Activated B cell treated with CpG ODN at 0.5 μM for 24 hours (primary cell): ENCODE measurements around the gene PHKG2. TPM values are rescaled to one million over a fixed set of nuclear protein-coding genes. Genes with fewer than 3 reads are reported as not detected.

Experiments used
- ATAC-seq: fragments of 200-7000 bp; cut with Tn5 transposase; one replicate; pipeline ENCODE4 v1.10.0; 2021; ENCODE audit warnings: low read depth, mild to moderate bottlenecking, moderate library complexity
- CTCF ChIA-PET: fragments of 350-600 bp; sonication (Branson Sonifier 250); formaldehyde crosslinking; loops from one replicate; lab custom pipeline; 2021; ENCODE audit warnings: antibody characterized with exemption; lab: Charles Lee
- POLR2A ChIA-PET: fragments of 350-600 bp; sonication (Branson Sonifier 250); formaldehyde crosslinking; loops from one replicate; lab custom pipeline; 2021; ENCODE audit warnings: antibody characterized with exemption; lab: Charles Lee
- DNase-seq: peaks from one replicate; pipeline ENCODE4 v3.0.0; 2022
- H3K27ac Mint-ChIP-seq: one replicate; pipeline ENCODE4 v1.8.0; 2020; ENCODE audit warnings: mixed read lengths
- H3K27me3 Mint-ChIP-seq: one replicate; pipeline ENCODE4 v1.8.0; 2021; ENCODE audit warnings: mixed read lengths
- H3K36me3 Mint-ChIP-seq: one replicate; pipeline ENCODE4 v1.8.0; 2021; ENCODE audit warnings: low read depth, mixed read lengths
- H3K4me1 Mint-ChIP-seq: one replicate; pipeline ENCODE4 v1.8.0; 2021; ENCODE audit warnings: mixed read lengths
- H3K4me3 Mint-ChIP-seq: one replicate; pipeline ENCODE4 v1.8.0; 2020; ENCODE audit warnings: mild to moderate bottlenecking, mixed read lengths
- H3K9me3 Mint-ChIP-seq: one replicate; pipeline ENCODE4 v1.8.0; 2020; ENCODE audit warnings: mixed read lengths
- intact Hi-C: fragments of 100-400 bp; cut with micrococcal nuclease; formaldehyde crosslinking; loops from one replicate; pipeline ENCODE4 v1.15.1; 2024
- total RNA-seq: library from RNA; stranded (reverse); gene quantifications from 2 replicates; pipeline ENCODE4 v1.2.3, GENCODE V29; 2022
- TF ChIP-seq, protein P1 (sequence below): fragments of 200-600 bp; IDR thresholded peaks from one replicate; pipeline ENCODE4 v1.8.0; 2022; ENCODE audit warnings: antibody characterized with exemption, mild to moderate bottlenecking

The PHKG2 gene
- total RNA-seq, 1 donor from 2014 or later: 51.4 TPM

DNA sequence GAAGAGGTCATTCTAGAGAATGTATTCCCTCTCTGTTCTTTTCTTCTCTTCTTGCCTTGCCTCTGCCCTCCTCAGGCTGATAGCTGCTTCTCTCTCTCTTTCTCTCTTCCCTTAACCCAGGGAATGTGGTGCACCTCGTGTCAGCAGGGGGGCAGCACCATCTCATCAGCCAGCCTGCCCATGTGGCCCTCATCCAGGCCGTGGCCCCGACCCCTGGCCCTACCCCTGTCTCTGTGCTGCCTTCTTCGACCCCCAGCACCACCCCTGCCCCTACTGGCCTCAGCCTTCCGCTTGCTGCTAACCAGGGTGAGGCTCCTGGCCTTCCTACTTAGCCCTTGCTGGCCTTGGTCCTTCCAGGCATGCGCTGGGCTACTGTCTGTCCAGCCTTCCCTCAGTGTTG lies 25.8 kb upstream of the PHKG2 start:
- H3K27me3 Mint-ChIP-seq: no peaks in the 10 kb centered on the region
- peak overlapping the region; percentile 32 for H3K27ac Mint-ChIP-seq
- ATAC-seq (no peak), DNase-seq (no peak)
- H3K4me1 Mint-ChIP-seq: peaks cover 18% of the 10 kb centered on the region
- ChIA-PET CTCF (no interaction called here), POLR2A (no interaction called here)
- no peaks in the 10 kb centered on the region for H3K9me3 Mint-ChIP-seq
- TF ChIP-seq, protein P1, sequence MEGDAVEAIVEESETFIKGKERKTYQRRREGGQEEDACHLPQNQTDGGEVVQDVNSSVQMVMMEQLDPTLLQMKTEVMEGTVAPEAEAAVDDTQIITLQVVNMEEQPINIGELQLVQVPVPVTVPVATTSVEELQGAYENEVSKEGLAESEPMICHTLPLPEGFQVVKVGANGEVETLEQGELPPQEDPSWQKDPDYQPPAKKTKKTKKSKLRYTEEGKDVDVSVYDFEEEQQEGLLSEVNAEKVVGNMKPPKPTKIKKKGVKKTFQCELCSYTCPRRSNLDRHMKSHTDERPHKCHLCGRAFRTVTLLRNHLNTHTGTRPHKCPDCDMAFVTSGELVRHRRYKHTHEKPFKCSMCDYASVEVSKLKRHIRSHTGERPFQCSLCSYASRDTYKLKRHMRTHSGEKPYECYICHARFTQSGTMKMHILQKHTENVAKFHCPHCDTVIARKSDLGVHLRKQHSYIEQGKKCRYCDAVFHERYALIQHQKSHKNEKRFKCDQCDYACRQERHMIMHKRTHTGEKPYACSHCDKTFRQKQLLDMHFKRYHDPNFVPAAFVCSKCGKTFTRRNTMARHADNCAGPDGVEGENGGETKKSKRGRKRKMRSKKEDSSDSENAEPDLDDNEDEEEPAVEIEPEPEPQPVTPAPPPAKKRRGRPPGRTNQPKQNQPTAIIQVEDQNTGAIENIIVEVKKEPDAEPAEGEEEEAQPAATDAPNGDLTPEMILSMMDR: no peak
- peaks cover 86% of the 10 kb centered on the region for H3K36me3 Mint-ChIP-seq
- intact Hi-C loops: no loop called here
- no peak overlapping the region for H3K4me3 Mint-ChIP-seq

DNA sequence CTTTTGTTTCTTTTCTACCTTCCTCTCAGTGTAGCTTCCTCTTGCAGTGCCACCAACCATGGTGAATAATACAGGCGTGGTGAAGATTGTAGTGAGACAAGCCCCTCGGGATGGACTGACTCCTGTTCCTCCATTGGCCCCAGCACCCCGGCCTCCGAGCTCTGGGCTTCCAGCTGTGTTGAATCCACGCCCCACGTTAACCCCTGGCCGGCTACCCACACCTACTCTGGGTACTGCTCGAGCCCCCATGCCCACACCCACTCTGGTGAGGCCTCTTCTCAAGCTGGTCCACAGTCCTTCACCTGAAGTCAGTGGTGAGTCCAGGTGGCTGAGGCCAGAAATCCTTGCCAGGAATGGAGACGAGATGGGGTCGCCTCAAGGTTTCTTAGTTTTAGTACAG lies 25.3 kb upstream of the PHKG2 start:
- DNase-seq: no peak
- intact Hi-C loops: no loop called here
- ChIA-PET POLR2A (no interaction called here), CTCF (interaction anchor here (0.7 kb wide), 1 partner anchor 123 kb away, joined by 3 read pairs; no protein-coding TSS in a partner anchor)
- TF ChIP-seq, protein P1: no peak
- no peaks in the 10 kb centered on the region for H3K27me3 Mint-ChIP-seq
- H3K9me3 Mint-ChIP-seq: no peaks in the 10 kb centered on the region
- H3K27ac Mint-ChIP-seq: peak overlapping the region; percentile 32
- peaks cover 18% of the 10 kb centered on the region for H3K4me1 Mint-ChIP-seq
- H3K4me3 Mint-ChIP-seq: no peak overlapping the region
- peaks cover 84% of the 10 kb centered on the region for H3K36me3 Mint-ChIP-seq
- ATAC-seq: no peak

DNA sequence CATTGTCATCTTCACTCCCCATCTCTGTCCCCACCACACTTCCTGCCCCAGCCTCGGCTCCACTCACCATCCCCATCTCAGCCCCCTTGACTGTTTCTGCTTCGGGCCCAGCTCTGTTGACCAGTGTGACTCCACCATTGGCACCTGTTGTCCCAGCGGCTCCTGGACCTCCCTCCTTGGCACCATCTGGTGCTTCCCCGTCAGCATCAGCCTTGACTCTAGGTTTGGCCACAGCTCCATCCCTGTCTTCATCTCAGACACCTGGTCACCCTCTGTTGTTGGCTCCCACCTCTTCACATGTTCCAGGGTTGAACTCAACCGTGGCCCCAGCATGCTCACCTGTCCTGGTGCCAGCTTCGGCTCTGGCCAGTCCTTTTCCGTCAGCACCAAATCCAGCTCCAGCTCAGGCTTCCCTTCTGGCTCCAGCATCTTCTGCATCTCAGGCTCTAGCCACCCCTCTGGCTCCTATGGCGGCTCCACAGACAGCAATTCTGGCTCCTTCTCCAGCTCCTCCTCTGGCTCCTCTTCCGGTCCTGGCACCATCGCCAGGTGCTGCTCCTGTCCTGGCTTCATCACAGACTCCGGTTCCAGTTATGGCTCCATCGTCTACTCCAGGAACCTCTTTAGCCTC lies 24.4 kb upstream of the PHKG2 start:
- ChIA-PET CTCF (interaction anchor here (0.7 kb wide), 1 partner anchor 122 kb away, joined by 3 read pairs; no protein-coding TSS in a partner anchor), POLR2A (interaction anchor here (2.2 kb wide), 1 partner anchor 24 kb away, joined by 11 read pairs; the partner anchor contains the start of gene PHKG2)
- peaks cover 18% of the 10 kb centered on the region for H3K4me1 Mint-ChIP-seq
- H3K9me3 Mint-ChIP-seq: no peaks in the 10 kb centered on the region
- H3K27ac Mint-ChIP-seq: peak overlapping the region; percentile 4
- peaks cover 84% of the 10 kb centered on the region for H3K36me3 Mint-ChIP-seq
- H3K4me3 Mint-ChIP-seq: no peak overlapping the region
- TF ChIP-seq, protein P1: no peak
- H3K27me3 Mint-ChIP-seq: no peaks in the 10 kb centered on the region
- ATAC-seq: no peak
- intact Hi-C loops: no loop called here
- DNase-seq: no peak

DNA sequence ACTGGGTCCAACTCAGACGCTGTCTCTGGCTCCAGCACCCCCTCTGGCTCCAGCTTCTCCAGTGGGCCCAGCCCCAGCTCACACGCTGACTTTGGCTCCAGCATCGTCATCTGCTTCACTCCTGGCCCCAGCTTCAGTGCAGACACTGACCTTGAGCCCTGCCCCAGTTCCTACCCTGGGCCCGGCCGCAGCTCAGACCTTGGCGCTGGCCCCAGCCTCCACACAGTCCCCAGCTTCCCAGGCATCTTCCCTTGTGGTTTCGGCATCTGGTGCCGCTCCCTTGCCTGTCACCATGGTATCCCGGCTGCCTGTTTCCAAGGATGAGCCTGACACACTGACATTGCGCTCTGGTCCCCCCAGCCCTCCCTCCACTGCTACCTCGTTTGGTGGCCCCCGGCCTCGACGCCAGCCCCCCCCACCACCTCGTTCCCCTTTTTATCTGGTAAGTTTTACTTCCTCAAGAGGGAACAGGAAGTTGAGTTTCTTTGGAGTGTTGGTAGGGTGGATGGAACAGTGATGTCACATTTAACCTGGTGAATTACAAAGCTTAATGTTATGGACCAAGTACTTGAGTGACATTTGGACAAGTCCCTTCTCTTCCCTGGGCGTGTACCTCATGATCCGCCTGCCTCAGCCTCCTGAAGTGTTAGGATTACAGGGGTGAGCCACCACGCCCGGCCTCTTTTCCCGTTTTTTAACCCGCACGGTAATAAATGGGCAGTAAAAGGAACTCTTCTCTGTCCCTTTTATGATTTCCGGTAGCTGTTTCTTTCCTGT lies 23.4 kb upstream of the PHKG2 start:
- ChIA-PET POLR2A (interaction anchor here (0.7 to 2.2 kb wide), 2 partner anchors 23 to 74 kb away, joined by 9 to 11 read pairs; partner anchors contain the start of gene PHKG2), CTCF (no interaction called here)
- DNase-seq (no peak), ATAC-seq (peak; percentile 25)
- no peak overlapping the region for H3K27ac Mint-ChIP-seq
- H3K4me3 Mint-ChIP-seq: no peak overlapping the region
- H3K27me3 Mint-ChIP-seq: no peaks in the 10 kb centered on the region
- no peaks in the 10 kb centered on the region for H3K9me3 Mint-ChIP-seq
- intact Hi-C loops: no loop called here
- H3K4me1 Mint-ChIP-seq: peaks cover 18% of the 10 kb centered on the region
- peaks cover 89% of the 10 kb centered on the region for H3K36me3 Mint-ChIP-seq
- TF ChIP-seq, protein P1: no peak

DNA sequence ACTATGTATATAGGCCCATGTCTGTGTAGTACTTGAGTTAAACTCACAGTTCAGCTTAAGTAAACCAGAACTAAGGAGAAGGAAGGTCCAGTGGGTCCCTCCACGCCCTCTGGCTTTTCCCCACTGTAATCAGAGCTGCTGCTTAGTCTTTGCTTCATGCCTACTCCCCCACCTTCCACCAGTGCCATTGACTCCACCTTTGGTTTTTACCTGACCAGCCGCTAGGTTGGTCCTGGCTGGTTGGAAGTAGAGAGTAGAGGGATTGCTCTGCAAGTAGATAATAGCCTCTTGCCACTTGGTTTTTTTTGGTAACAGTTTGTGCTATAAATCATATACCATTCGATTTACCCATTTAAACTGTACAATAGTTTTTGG lies 22.8 kb upstream of the PHKG2 start:
- peaks cover 18% of the 10 kb centered on the region for H3K4me1 Mint-ChIP-seq
- no peak overlapping the region for H3K4me3 Mint-ChIP-seq
- peaks cover 89% of the 10 kb centered on the region for H3K36me3 Mint-ChIP-seq
- intact Hi-C loops: no loop called here
- H3K9me3 Mint-ChIP-seq: no peaks in the 10 kb centered on the region
- no peak overlapping the region for H3K27ac Mint-ChIP-seq
- POLR2A ChIA-PET: interaction anchor here (0.7 to 2.2 kb wide), 2 partner anchors 22 to 75 kb away, joined by 9 to 11 read pairs; partner anchors contain the start of gene PHKG2
- DNase-seq: no peak
- no peak for ATAC-seq
- TF ChIP-seq, protein P1: no peak
- no peaks in the 10 kb centered on the region for H3K27me3 Mint-ChIP-seq
- CTCF ChIA-PET: no interaction called here
